CD14-positive monocyte (primary cell): ENCODE data around the gene KIF4A. TPM values are rescaled to one million over a fixed set of nuclear protein-coding genes. Genes with fewer than 3 reads are reported as not detected.

Experiments used
- DNase-seq, 3 donors: peaks; one replicate each; pipeline ENCODE4 v3.0.0-alpha.2; 2011 to 2022
- H2AFZ ChIP-seq: 2 replicates; pipeline ENCODE4 v1.6.0; 2012; ENCODE audit warnings: mild to moderate bottlenecking, low read depth, low read length, inconsistent platforms; ENCODE audit not compliant: insufficient read depth, poor library complexity, severe bottlenecking
- H3K27ac ChIP-seq, 2 donors: 1 replicate in 1 of 2; 2 replicates in 1 of 2; pipeline ENCODE4 v1.5.1; 2012 to 2013; ENCODE audit warnings: low read length in 2 of 2, control low read depth in 1 of 2, inconsistent platforms in 1 of 2, low read depth in 1 of 2, mild to moderate bottlenecking in 1 of 2
- H3K27me3 ChIP-seq, 2 donors: one replicate each; pipeline versions ENCODE4 v1.6.0 to v1.6.1; 2011 to 2013; ENCODE audit warnings: low read length in 2 of 2; ENCODE audit not compliant: control insufficient read depth in 2 of 2, insufficient read depth in 2 of 2
- H3K36me3 ChIP-seq, 2 donors: replicated peaks in 1 of 2; 1 replicate in 1 of 2; 2 replicates in 1 of 2; pipeline versions ENCODE4 v1.5.1 to v1.6.1; 2012 to 2013; ENCODE audit warnings: low read length in 2 of 2, control low read depth in 1 of 2, inconsistent platforms in 1 of 2, mild to moderate bottlenecking in 1 of 2; ENCODE audit not compliant: insufficient read depth in 2 of 2, control insufficient read depth in 1 of 2
- H3K4me1 ChIP-seq, 2 donors: 1 replicate in 1 of 2; 2 replicates in 1 of 2; pipeline versions ENCODE4 v1.5.1 to v1.6.1; 2012 to 2013; ENCODE audit warnings: low read length in 2 of 2, control low read depth in 1 of 2, inconsistent platforms in 1 of 2, mild to moderate bottlenecking in 1 of 2, moderate library complexity in 1 of 2; ENCODE audit not compliant: insufficient read depth in 2 of 2, control insufficient read depth in 1 of 2
- H3K4me2 ChIP-seq: replicated peaks from 2 replicates; pipeline ENCODE3; 2012; ENCODE audit warnings: low read length, moderate library complexity, mild to moderate bottlenecking; ENCODE audit not compliant: poor library complexity, severe bottlenecking; ENCODE audit errors: extremely low read depth
- H3K4me3 ChIP-seq, 3 experiments: fragments of 200-600 bp in 1 of 3; sonication (generic) in 1 of 3; replicated peaks in 1 of 3; 1 replicate in 2 of 3; 2 replicates in 1 of 3; pipeline ENCODE4 v1.5.1; 2011 to 2013; ENCODE audit warnings: low read length in 3 of 3, mild to moderate bottlenecking in 3 of 3, control low read depth in 2 of 3, low read depth in 2 of 3, inconsistent platforms in 1 of 3, moderate library complexity in 1 of 3
- H3K79me2 ChIP-seq: 2 replicates; pipeline ENCODE4 v1.6.0; 2012; ENCODE audit warnings: mild to moderate bottlenecking, control low read depth, inconsistent platforms, low read length, moderate library complexity; ENCODE audit not compliant: insufficient read depth
- H3K9ac ChIP-seq: 2 replicates; pipeline ENCODE4 v1.6.0; 2017; ENCODE audit warnings: low read length, mild to moderate bottlenecking; ENCODE audit not compliant: insufficient read depth, poor library complexity, severe bottlenecking
- H3K9me3 ChIP-seq, 2 donors: replicated peaks in 1 of 2; 1 replicate in 1 of 2; 2 replicates in 1 of 2; pipeline versions ENCODE4 v1.5.1 to v1.6.1; 2012 to 2013; ENCODE audit warnings: low read length in 2 of 2, control low read depth in 1 of 2; ENCODE audit not compliant: control insufficient read depth in 1 of 2, insufficient read depth in 1 of 2
- H4K20me1 ChIP-seq: 2 replicates; pipeline ENCODE4 v1.6.0; 2012; ENCODE audit warnings: mild to moderate bottlenecking, low read length, control low read depth, moderate library complexity; ENCODE audit not compliant: insufficient read depth
- H3K27ac Mint-ChIP-seq, 7 donors: one replicate each; pipeline ENCODE4 v1.8.0; 2020; ENCODE audit warnings: mild to moderate bottlenecking in 7 of 7, mixed read lengths in 7 of 7, moderate library complexity in 6 of 7, inconsistent platforms in 2 of 7
- H3K27me3 Mint-ChIP-seq, 3 donors: one replicate each; pipeline ENCODE4 v1.8.0; 2021 to 2022; ENCODE audit warnings: low read depth in 3 of 3, mild to moderate bottlenecking in 3 of 3, mixed read lengths in 3 of 3, moderate library complexity in 3 of 3, inconsistent platforms in 1 of 3
- H3K36me3 Mint-ChIP-seq, 2 donors: one replicate each; pipeline ENCODE4 v1.8.0; 2020; ENCODE audit warnings: mixed read lengths in 2 of 2, inconsistent platforms in 1 of 2, mild to moderate bottlenecking in 1 of 2
- H3K4me1 Mint-ChIP-seq: one replicate; pipeline ENCODE4 v1.8.0; 2020; ENCODE audit warnings: mild to moderate bottlenecking, mixed read lengths
- H3K4me3 Mint-ChIP-seq, 2 donors: one replicate each; pipeline ENCODE4 v1.8.0; 2020; ENCODE audit warnings: mild to moderate bottlenecking in 2 of 2, mixed read lengths in 2 of 2, moderate library complexity in 1 of 2
- H3K9me3 Mint-ChIP-seq, 7 donors: one replicate each; pipeline ENCODE4 v1.8.0; 2020 to 2022; ENCODE audit warnings: mixed read lengths in 7 of 7, mild to moderate bottlenecking in 6 of 7, moderate library complexity in 6 of 7, inconsistent platforms in 2 of 7
- CTCF ChIP-seq: fragments of 200-600 bp; IDR thresholded peaks from one replicate; pipeline ENCODE4 v1.8.0; 2022; ENCODE audit warnings: antibody characterized with exemption, mild to moderate bottlenecking
- WGBS: methylation state at CpG from one replicate; pipeline ENCODE4 v1.1.5; 2013; ENCODE audit warnings: missing lambda C conversion rate; ENCODE audit not compliant: insufficient coverage; 5-methylcytosine and 5-hydroxymethylcytosine counted together
- intact Hi-C, 2 donors: fragments of 100-400 bp; cut with micrococcal nuclease; formaldehyde crosslinking; loops; one replicate each; pipeline versions ENCODE4 v1.15.0 to v1.15.1; 2023
- polyA minus RNA-seq: library from RNA; depleted of rRNA, polyadenylated mRNA; stranded (reverse); fragments of >200 nt; gene quantifications from 2 replicates; pipeline ENCODE4 v1.2.3, GENCODE V29; 2012
- polyA plus RNA-seq, 3 donors: library from polyadenylated mRNA; depleted of rRNA in 1 of 3; unstranded in 2 of 3; stranded (reverse) in 1 of 3; fragments of 300-500 nt in 2 of 3; fragments of >200 nt in 1 of 3; fragmentation: Illumina TruSeq in 2 of 3; gene quantifications; 1 replicate in 2 of 3; 2 replicates in 1 of 3; pipeline ENCODE4 v1.2.3, GENCODE V29; 2012 to 2021
- total RNA-seq, 12 experiments: library from RNA in 1 of 12; stranded (reverse) in 1 of 12; fragments of 120-200 nt in 1 of 12; gene quantifications; one replicate each; pipeline ENCODE4 v1.2.4 and lab custom pipeline; 2013 to 2026; ENCODE audit warnings: mixed read lengths in 6 of 12, inconsistent platforms in 1 of 12

Gene KIF4A
- total RNA-seq (2013) = 0.37 TPM
- polyA plus RNA-seq (under 1 TPM in 1 of 3 donors, not detected in 2; 0.03 TPM), polyA minus RNA-seq (0.14 and 0.16 TPM in 2 replicates), total RNA-seq (lab: John Stamatoyannopoulos, UW) (0.33 to 14.9 (median 0.68) reads per million in 11 experiments)

GRCh38 chrX:70289793-70290770, at the start of gene KIF4A, which contains the start of gene PDZD11:
TSS of gene KIF4A (plus strand) at chrX:70290104. CDS start at chrX:70290459, 355 bp downstream.
TSS of gene PDZD11 (minus strand) at chrX:70289927. CDS start at chrX:70289341, 586 bp downstream.
- peaks cover 0 to 2% (median 0%) of the 10 kb centered on the region in 7 donors for H3K9me3 Mint-ChIP-seq

More at GRCh38 chrX:70289793-70290770, at the start of gene KIF4A, which contains the start of gene PDZD11:
- no peak for TF ChIP-seq CTCF
- peaks cover 19 to 22% of the 10 kb centered on the region in 2 donors for H3K36me3 Mint-ChIP-seq
- no peaks in the 10 kb centered on the region for H3K9me3 ChIP-seq
- no peaks in the 10 kb centered on the region for H4K20me1 ChIP-seq
- H3K27me3 ChIP-seq = no peaks in the 10 kb centered on the region
- H3K27ac Mint-ChIP-seq = peak within 1 kb of the TSS; percentile 70 to 94 (median 87)
- intact Hi-C loops = loop anchor here (2.0 to 5.0 kb wide), 2 partner anchors 157 to 158 kb away; partner anchors contain the start of gene IGBP1 (in 2 of the 2)
- peaks cover 0 to 3% (median 0%) of the 10 kb centered on the region in 3 donors for H3K27me3 Mint-ChIP-seq
- peak within 1 kb of the TSS; percentile 61 for H3K9ac ChIP-seq
- H3K4me3 ChIP-seq = peak within 1 kb of the TSS; percentile 53 to 87 (median 76)
- peak within 1 kb of the TSS; percentile 82 for H3K4me2 ChIP-seq
- H3K36me3 ChIP-seq = peaks cover 11 to 29% of the 10 kb centered on the region in 2 donors
- H3K4me1 Mint-ChIP-seq = peaks cover 21% of the 10 kb centered on the region
- H3K4me3 Mint-ChIP-seq = peak within 1 kb of the TSS; percentile 81 to 93
- peaks cover 40% of the 10 kb centered on the region for H3K79me2 ChIP-seq
- H3K4me1 ChIP-seq = peaks cover 14 to 24% of the 10 kb centered on the region in 2 donors
- 1% methylated on average over 12 of the region's 62 CpGs for WGBS
- DNase-seq = peak; percentile 70 to 79 (median 79)
- peak within 1 kb of the TSS; percentile 52 to 84 for H3K27ac ChIP-seq
- H2AFZ ChIP-seq = peak within 1 kb of the TSS; percentile 80
